ENCODE data around the gene USP3.

GRCh38 chr15:63601026-63601703 lies 96.8 kb downstream of the USP3 start:
- TF ChIP-seq CTCF (optimal IDR thresholded peaks at IDR 0.05 in 1 of 3, IDR thresholded peaks at IDR 0.05 in 1 of 3, conservative IDR thresholded peaks at IDR 0.05 in 1 of 3; ENCODE audit: extremely low read depth in 1 of 3, insufficient read depth in 2 of 3, low read length in 3 of 3): no peak
- no peak for TF ChIP-seq EZH2 (IDR thresholded peaks at IDR 0.05; ENCODE audit: low read length)

Data from keratinocyte (primary cell).